IMR-90 (cell line): ENCODE data around the gene ARMC6. TPM values are rescaled to one million over a fixed set of nuclear protein-coding genes. Genes with fewer than 3 reads are reported as not detected.

ENCODE experiments used
- ATAC-seq: fragments of 200-7000 bp; cut with Tn5 transposase; 2 replicates; pipeline ENCODE4 v1.9.1; 2020; ENCODE audit warnings: low read depth, mild to moderate bottlenecking, moderate library complexity
- BruUV-seq: library from RNA; stranded (reverse); fragments of 400-500 nt; replicated peaks from 2 replicates; lab custom pipeline; 2021; lab: Mats Ljungman, UMichigan
- CTCF ChIA-PET: fragments of 300-600 bp; formaldehyde crosslinking; extraction: SDS; loops from one replicate; lab custom pipeline; 2021; ENCODE audit warnings: antibody characterized with exemption; lab: Yijun Ruan, JAX
- POLR2A ChIA-PET: fragments of 300-600 bp; sonication (Branson Sonifier 250); formaldehyde crosslinking; loops from one replicate; lab custom pipeline; 2022; ENCODE audit warnings: antibody characterized with exemption; ENCODE audit not compliant: unreplicated experiment; lab: Charles Lee
- DNase-seq: peaks from one replicate; pipeline ENCODE4 v3.0.0; 2013
- H2AFZ ChIP-seq: replicated peaks from 2 replicates; pipeline ENCODE3; 2013; ENCODE audit warnings: low read length, mild to moderate bottlenecking; ENCODE audit not compliant: poor library complexity
- H2AK5ac ChIP-seq: 2 replicates; pipeline ENCODE4 v1.6.1; 2013; ENCODE audit warnings: low read depth, low read length, inconsistent platforms
- H2AK9ac ChIP-seq: replicated peaks from 2 replicates; pipeline ENCODE3; 2013; ENCODE audit warnings: mild to moderate bottlenecking, low read depth, low read length, moderate library complexity; ENCODE audit not compliant: poor library complexity
- H2BK120ac ChIP-seq: 2 replicates; pipeline ENCODE4 v1.6.1; 2013; ENCODE audit warnings: low read depth, low read length, inconsistent platforms
- H2BK15ac ChIP-seq: 3 replicates; pipeline ENCODE4 v1.6.1; 2013; ENCODE audit warnings: low read depth, low read length, inconsistent platforms
- H2BK20ac ChIP-seq: 2 replicates; pipeline ENCODE4 v1.6.1; 2013; ENCODE audit warnings: low read depth, mild to moderate bottlenecking, inconsistent platforms, low read length, moderate library complexity
- H2BK5ac ChIP-seq: 2 replicates; pipeline ENCODE4 v1.6.1; 2013; ENCODE audit warnings: mild to moderate bottlenecking, low read depth, low read length, inconsistent platforms; ENCODE audit not compliant: poor library complexity, severe bottlenecking
- H3K14ac ChIP-seq: replicated peaks from 2 replicates; pipeline ENCODE4 v1.6.1; 2013; ENCODE audit warnings: low read depth, low read length, inconsistent platforms
- H3K18ac ChIP-seq: 2 replicates; pipeline ENCODE4 v1.6.1; 2013; ENCODE audit warnings: low read depth, low read length, control low read depth
- H3K23ac ChIP-seq: 2 replicates; pipeline ENCODE4 v1.6.1; 2013; ENCODE audit warnings: low read depth, low read length, inconsistent platforms
- H3K27ac ChIP-seq: 2 replicates; pipeline ENCODE4 v1.5.1; 2013; ENCODE audit warnings: mild to moderate bottlenecking, control low read depth, low read length; ENCODE audit not compliant: insufficient read depth
- H3K27me3 ChIP-seq: 2 replicates; pipeline ENCODE4 v1.6.1; 2013; ENCODE audit warnings: low read length; ENCODE audit not compliant: control insufficient read depth, insufficient read depth
- H3K36me3 ChIP-seq: 2 replicates; pipeline ENCODE4 v1.6.1; 2013; ENCODE audit warnings: low read length, mixed read lengths; ENCODE audit not compliant: control insufficient read depth, insufficient read depth
- H3K4ac ChIP-seq: 2 replicates; pipeline ENCODE4 v1.6.1; 2013; ENCODE audit warnings: low read depth, low read length, inconsistent platforms
- H3K4me1 ChIP-seq: 2 replicates; pipeline ENCODE4 v1.6.1; 2013; ENCODE audit warnings: low read length, mixed read lengths; ENCODE audit not compliant: control insufficient read depth, insufficient read depth
- H3K4me2 ChIP-seq: 2 replicates; pipeline ENCODE4 v1.6.1; 2013; ENCODE audit warnings: low read depth, mild to moderate bottlenecking, control low read depth, low read length, moderate library complexity
- H3K4me3 ChIP-seq: 2 replicates; pipeline ENCODE4 v1.5.1; 2013; ENCODE audit warnings: low read depth, mild to moderate bottlenecking, control low read depth, low read length, moderate library complexity; ENCODE audit not compliant: insufficient read depth
- H3K56ac ChIP-seq: 2 replicates; pipeline ENCODE4 v1.6.1; 2013; ENCODE audit warnings: low read length, inconsistent platforms; ENCODE audit not compliant: insufficient read depth; ENCODE audit errors: extremely low read depth
- H3K79me1 ChIP-seq, 2 experiments: 2 replicates each; pipeline ENCODE4 v1.6.1; 2013; ENCODE audit warnings: low read length in 2 of 2, inconsistent platforms in 1 of 2, low read depth in 1 of 2
- H3K9ac ChIP-seq: 2 replicates; pipeline ENCODE4 v1.6.1; 2013; ENCODE audit warnings: low read depth, low read length, control low read depth
- H3K9me1 ChIP-seq: 2 replicates; pipeline ENCODE4 v1.6.1; 2013; ENCODE audit warnings: low read length, inconsistent platforms; ENCODE audit not compliant: insufficient read depth
- H3K9me3 ChIP-seq: 2 replicates; pipeline ENCODE4 v1.6.1; 2013; ENCODE audit warnings: low read length; ENCODE audit not compliant: control insufficient read depth, insufficient read depth
- H4K20me1 ChIP-seq: 2 replicates; pipeline ENCODE4 v1.6.1; 2013; ENCODE audit warnings: low read length, inconsistent platforms; ENCODE audit not compliant: insufficient read depth
- H4K5ac ChIP-seq: 2 replicates; pipeline ENCODE4 v1.6.1; 2013; ENCODE audit warnings: mild to moderate bottlenecking, low read depth, low read length, control low read depth
- H4K8ac ChIP-seq, 2 experiments: 2 replicates each; pipeline ENCODE4 v1.6.1; 2013; ENCODE audit warnings: low read depth in 2 of 2, low read length in 2 of 2, control low read depth in 1 of 2, inconsistent platforms in 1 of 2
- H4K91ac ChIP-seq: 2 replicates; pipeline ENCODE4 v1.6.1; 2013; ENCODE audit warnings: low read depth, low read length, inconsistent platforms; ENCODE audit not compliant: insufficient read depth
- BHLHE40 ChIP-seq: fragments of 150-350 bp; IDR thresholded peaks from 2 replicates; pipeline ENCODE4 v1.6.1; 2016; ENCODE audit warnings: mild to moderate bottlenecking, low read depth, low read length
- CEBPB ChIP-seq: IDR thresholded peaks from 2 replicates; pipeline ENCODE4 v1.6.1; 2012; ENCODE audit warnings: low read depth, low read length, improper control_type of control experiment
- CHD1 ChIP-seq: IDR thresholded peaks from 2 replicates; pipeline ENCODE4 v1.6.1; 2012; ENCODE audit warnings: low read depth, low read length, improper control_type of control experiment
- FOS ChIP-seq: fragments of 150-350 bp; IDR thresholded peaks from 2 replicates; pipeline ENCODE4 v1.6.1; 2016; ENCODE audit warnings: low read depth, low read length
- MAFK ChIP-seq: IDR thresholded peaks from 2 replicates; pipeline ENCODE4 v1.6.1; 2012; ENCODE audit warnings: low read depth, low read length, improper control_type of control experiment
- MAZ ChIP-seq: IDR thresholded peaks from 2 replicates; pipeline ENCODE4 v1.6.1; 2012; ENCODE audit warnings: low read depth, mild to moderate bottlenecking, low read length, improper control_type of control experiment, moderate library complexity, borderline replicate concordance
- MXI1 ChIP-seq: IDR thresholded peaks from 2 replicates; pipeline ENCODE4 v1.6.1; 2012; ENCODE audit warnings: low read depth, mild to moderate bottlenecking, low read length, moderate library complexity, borderline replicate concordance
- NFE2L2 ChIP-seq: fragments of 150-350 bp; IDR thresholded peaks from 2 replicates; pipeline ENCODE4 v1.6.1; 2016; ENCODE audit warnings: low read depth, mild to moderate bottlenecking, low read length
- POLR2A ChIP-seq: IDR thresholded peaks from 2 replicates; pipeline ENCODE4 v1.6.1; 2012; ENCODE audit warnings: mild to moderate bottlenecking, low read depth, low read length
- RAD21 ChIP-seq: IDR thresholded peaks from 2 replicates; pipeline ENCODE4 v1.6.1; 2012; ENCODE audit warnings: low read length, improper control_type of control experiment
- RCOR1 ChIP-seq: IDR thresholded peaks from 2 replicates; pipeline ENCODE4 v1.6.1; 2012; ENCODE audit warnings: mild to moderate bottlenecking, low read length, improper control_type of control experiment; ENCODE audit not compliant: insufficient replicate concordance
- RFX5 ChIP-seq: IDR thresholded peaks from 2 replicates; pipeline ENCODE4 v1.8.0; 2012; ENCODE audit warnings: low read depth, mild to moderate bottlenecking, low read length, moderate library complexity
- SMC3 ChIP-seq: fragments of 150-350 bp; IDR thresholded peaks from 2 replicates; pipeline ENCODE4 v1.6.1; 2016; ENCODE audit warnings: low read depth, mild to moderate bottlenecking, antibody characterized with exemption, low read length, moderate library complexity
- WGBS, 2 experiments: methylation state at CpG; one replicate each; pipeline versions ENCODE4 v1.1.5 to v1.1.7; 2013; ENCODE audit warnings: missing lambda C conversion rate in 2 of 2; ENCODE audit not compliant: insufficient read length in 1 of 2; ENCODE audit errors: extremely low coverage in 2 of 2; 5-methylcytosine and 5-hydroxymethylcytosine counted together
- dilution Hi-C: fragments of 300-500 bp; cut with HindIII; formaldehyde crosslinking; loops from one replicate; pipeline ENCODE4 v1.14.3; 2018; ENCODE audit warnings: low sequenced_read_pairs; ENCODE audit not compliant: unreplicated experiment
- in situ Hi-C: fragments of 300-500 bp; cut with MboI; formaldehyde crosslinking; loops from 3 replicates; pipeline ENCODE4 v1.14.3; 2019; ENCODE audit warnings: low sequenced_read_pairs, inconsistent platforms, mixed read lengths
- intact Hi-C: fragments of 100-400 bp; cut with micrococcal nuclease; formaldehyde crosslinking; loops from 2 replicates; pipeline ENCODE4 v1.10.0; 2022
- polyA plus RNA-seq, 3 experiments: library from polyadenylated mRNA; depleted of rRNA; stranded (reverse); fragments of >200 nt; gene quantifications; 2 replicates each; pipeline ENCODE4 v1.2.3, GENCODE V29; 2012; ENCODE audit warnings: low replicate concordance in 1 of 3
- total RNA-seq: library from RNA; depleted of rRNA; stranded (reverse); fragments of >200 nt; gene quantifications from 2 replicates; pipeline ENCODE4 v1.2.3, GENCODE V29; 2012
- TF ChIP-seq, protein P1 (sequence below): fragments of 150-350 bp; IDR thresholded peaks from 2 replicates; pipeline ENCODE4 v1.6.1; 2016; ENCODE audit warnings: low read depth, mild to moderate bottlenecking, low read length, moderate library complexity, borderline replicate concordance
- TF ChIP-seq, protein P2 (sequence below): fragments of 150-350 bp; IDR thresholded peaks from 2 replicates; pipeline ENCODE4 v1.6.1; 2017; ENCODE audit warnings: mild to moderate bottlenecking, antibody characterized with exemption, low read length, low read depth
- TF ChIP-seq, protein P3 (sequence below): conservative IDR thresholded peaks from 2 replicates; pipeline ENCODE4 v1.5.1; 2012; ENCODE audit warnings: mild to moderate bottlenecking, low read depth, low read length, improper control_type of control experiment

The ARMC6 gene
- total and polyA plus RNA-seq, 2 of the 4 experiments (the other 2 are of a cell fraction) = 41.5 to 52.7 TPM

DNA sequence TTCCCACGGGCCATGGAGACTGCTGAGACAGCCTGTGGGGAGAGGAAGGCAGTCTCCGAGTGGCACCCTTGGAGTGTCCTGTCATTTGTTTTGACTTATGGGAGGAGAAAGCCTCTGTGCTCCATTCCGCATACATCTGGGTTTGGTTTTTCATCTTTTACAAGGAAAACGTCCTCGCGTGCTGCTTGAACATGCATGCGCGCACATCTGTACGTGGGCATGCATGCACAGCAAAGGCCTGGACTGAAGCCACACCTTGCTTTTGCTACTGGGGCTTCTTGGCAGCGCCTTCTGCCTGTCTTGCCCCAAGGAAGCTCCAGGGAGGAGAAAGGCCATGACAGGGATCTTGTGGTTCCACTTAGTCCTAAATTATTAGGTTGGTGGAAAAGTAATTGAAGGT lies 44.1 kb upstream of the ARMC6 start:
- Histone ChIP-seq H3K9me1 (no peaks in the 10 kb centered on the region), H2BK15ac (no peak overlapping the region), H3K9me3 (no peaks in the 10 kb centered on the region), H2AK9ac (no peak overlapping the region), H3K14ac (no peak overlapping the region), H4K91ac (no peak overlapping the region), H2BK20ac (no peak overlapping the region), H3K4ac (no peak overlapping the region), H3K4me1 (no peaks in the 10 kb centered on the region), H2BK5ac (no peak overlapping the region), H2AK5ac (no peak overlapping the region), H3K23ac (no peak overlapping the region), H3K36me3 (peaks cover 24% of the 10 kb centered on the region), H4K5ac (no peak overlapping the region), H3K27ac (no peak overlapping the region), H3K4me3 (no peak overlapping the region), H4K8ac (no peak overlapping the region), H2AFZ (no peak overlapping the region), H3K9ac (no peak overlapping the region), H3K79me1 (0 out of 4 replicates have a peak, but pooled peaks cover 0 to under 1% of the 10 kb centered on the region in 2 experiments), H3K56ac (no peak overlapping the region), H3K27me3 (peaks cover 5% of the 10 kb centered on the region; the same call in 1 of the 2 replicates), H3K4me2 (no peak overlapping the region), H4K20me1 (peaks cover 3% of the 10 kb centered on the region; the same call in 1 of the 2 replicates), H3K18ac (no peak overlapping the region), H2BK120ac (no peak overlapping the region)
- ATAC-seq (no peak), DNase-seq (no peak)
- BruUV-seq = no TSS peak
- CTCF ChIA-PET = no interaction called here
- POLR2A ChIA-PET = no interaction called here
- intact Hi-C loops (no loop called here), dilution Hi-C loops (no loop called here), in situ Hi-C loops (loop anchor here (5.0 kb wide), 1 partner anchor 52 kb away; no protein-coding TSS in a partner anchor)
- TF ChIP-seq POLR2A = no peak
- no peak for TF ChIP-seq MAFK
- TF ChIP-seq MAZ = no peak
- TF ChIP-seq RAD21 = no peak
- TF ChIP-seq RFX5 = no peak
- no peak for TF ChIP-seq CHD1
- TF ChIP-seq, protein P1, sequence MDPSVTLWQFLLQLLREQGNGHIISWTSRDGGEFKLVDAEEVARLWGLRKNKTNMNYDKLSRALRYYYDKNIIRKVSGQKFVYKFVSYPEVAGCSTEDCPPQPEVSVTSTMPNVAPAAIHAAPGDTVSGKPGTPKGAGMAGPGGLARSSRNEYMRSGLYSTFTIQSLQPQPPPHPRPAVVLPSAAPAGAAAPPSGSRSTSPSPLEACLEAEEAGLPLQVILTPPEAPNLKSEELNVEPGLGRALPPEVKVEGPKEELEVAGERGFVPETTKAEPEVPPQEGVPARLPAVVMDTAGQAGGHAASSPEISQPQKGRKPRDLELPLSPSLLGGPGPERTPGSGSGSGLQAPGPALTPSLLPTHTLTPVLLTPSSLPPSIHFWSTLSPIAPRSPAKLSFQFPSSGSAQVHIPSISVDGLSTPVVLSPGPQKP = no peak
- TF ChIP-seq BHLHE40 = no peak
- no peak for TF ChIP-seq NFE2L2
- TF ChIP-seq, protein P2, sequence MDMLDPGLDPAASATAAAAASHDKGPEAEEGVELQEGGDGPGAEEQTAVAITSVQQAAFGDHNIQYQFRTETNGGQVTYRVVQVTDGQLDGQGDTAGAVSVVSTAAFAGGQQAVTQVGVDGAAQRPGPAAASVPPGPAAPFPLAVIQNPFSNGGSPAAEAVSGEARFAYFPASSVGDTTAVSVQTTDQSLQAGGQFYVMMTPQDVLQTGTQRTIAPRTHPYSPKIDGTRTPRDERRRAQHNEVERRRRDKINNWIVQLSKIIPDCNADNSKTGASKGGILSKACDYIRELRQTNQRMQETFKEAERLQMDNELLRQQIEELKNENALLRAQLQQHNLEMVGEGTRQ = no peak
- no peak for TF ChIP-seq FOS
- TF ChIP-seq, protein P3, sequence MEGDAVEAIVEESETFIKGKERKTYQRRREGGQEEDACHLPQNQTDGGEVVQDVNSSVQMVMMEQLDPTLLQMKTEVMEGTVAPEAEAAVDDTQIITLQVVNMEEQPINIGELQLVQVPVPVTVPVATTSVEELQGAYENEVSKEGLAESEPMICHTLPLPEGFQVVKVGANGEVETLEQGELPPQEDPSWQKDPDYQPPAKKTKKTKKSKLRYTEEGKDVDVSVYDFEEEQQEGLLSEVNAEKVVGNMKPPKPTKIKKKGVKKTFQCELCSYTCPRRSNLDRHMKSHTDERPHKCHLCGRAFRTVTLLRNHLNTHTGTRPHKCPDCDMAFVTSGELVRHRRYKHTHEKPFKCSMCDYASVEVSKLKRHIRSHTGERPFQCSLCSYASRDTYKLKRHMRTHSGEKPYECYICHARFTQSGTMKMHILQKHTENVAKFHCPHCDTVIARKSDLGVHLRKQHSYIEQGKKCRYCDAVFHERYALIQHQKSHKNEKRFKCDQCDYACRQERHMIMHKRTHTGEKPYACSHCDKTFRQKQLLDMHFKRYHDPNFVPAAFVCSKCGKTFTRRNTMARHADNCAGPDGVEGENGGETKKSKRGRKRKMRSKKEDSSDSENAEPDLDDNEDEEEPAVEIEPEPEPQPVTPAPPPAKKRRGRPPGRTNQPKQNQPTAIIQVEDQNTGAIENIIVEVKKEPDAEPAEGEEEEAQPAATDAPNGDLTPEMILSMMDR = no peak
- TF ChIP-seq SMC3 = no peak
- no peak for TF ChIP-seq MXI1
- no peak for TF ChIP-seq CEBPB
- no peak for TF ChIP-seq RCOR1
- 85% methylated on average over 7 of the region's 10 CpGs; no CpG with 5 or more reads in 1 of the 2 experiments for WGBS, 2 experiments
